Uterus (tissue), 2 donors: ENCODE measurements around the gene OXCT2.

Experiments used
- POLR2A ChIP-seq, 2 donors: fragments of 450-650 bp; IDR thresholded peaks; one replicate each; pipeline ENCODE4 v1.6.1; 2016; ENCODE audit warnings: antibody characterized with exemption in 2 of 2, mild to moderate bottlenecking in 1 of 2, moderate library complexity in 1 of 2
- TF ChIP-seq, protein P1 (sequence below), 4 experiments: fragments of 200-600 bp in 2 of 4; fragments of 450-650 bp in 2 of 4; sonication (generic) in 2 of 4; IDR thresholded peaks; one replicate each; pipeline ENCODE4 v1.5.1; 2016 to 2019; ENCODE audit warnings: antibody characterized with exemption in 4 of 4, mild to moderate bottlenecking in 2 of 4, moderate library complexity in 1 of 4

DNA sequence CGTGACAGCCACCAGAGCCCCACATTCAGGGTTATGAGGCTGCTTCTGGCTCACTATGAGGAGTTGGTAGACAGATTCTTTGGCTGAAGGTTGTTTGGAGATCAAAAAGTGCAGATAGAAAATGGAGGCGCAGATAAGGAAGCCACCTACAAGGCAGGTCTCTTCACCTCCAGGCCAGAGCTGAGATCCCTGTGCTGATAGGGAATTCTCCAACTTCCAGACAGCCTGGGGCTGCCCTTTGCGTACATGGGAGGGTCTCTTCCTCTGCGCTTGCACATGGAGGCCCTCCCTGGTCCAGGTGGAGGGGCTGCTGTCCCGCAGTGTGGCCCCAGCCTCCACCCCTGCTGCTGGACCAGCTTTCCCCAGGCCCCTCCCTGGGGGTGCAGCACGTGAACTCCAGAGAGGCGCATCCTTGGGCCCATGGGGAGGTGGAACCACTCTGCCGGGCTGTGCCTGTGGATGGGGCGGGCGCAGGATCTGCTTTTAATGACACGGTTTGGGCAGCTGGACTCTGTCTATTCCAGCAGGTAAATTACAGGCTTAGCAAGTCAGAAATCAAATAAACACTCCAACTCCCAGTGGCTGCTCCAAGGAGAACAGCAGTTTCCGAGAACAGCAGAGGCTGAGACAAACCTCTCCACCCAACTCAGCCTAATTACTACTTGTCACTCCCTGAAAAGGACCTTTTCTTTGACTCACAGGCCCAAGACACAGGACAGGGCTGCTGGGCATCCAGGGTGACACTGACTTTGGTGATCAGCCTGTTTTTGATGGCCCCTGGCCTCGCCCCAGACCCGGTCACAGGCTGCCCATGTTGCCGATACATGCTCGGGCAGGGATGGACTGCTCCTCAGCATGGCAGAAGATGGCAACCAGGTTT is 12.4 kb downstream of the OXCT2 start:
- TF ChIP-seq POLR2A (IDR thresholded peaks at IDR 0.05), result no peak
- TF ChIP-seq, protein P1, sequence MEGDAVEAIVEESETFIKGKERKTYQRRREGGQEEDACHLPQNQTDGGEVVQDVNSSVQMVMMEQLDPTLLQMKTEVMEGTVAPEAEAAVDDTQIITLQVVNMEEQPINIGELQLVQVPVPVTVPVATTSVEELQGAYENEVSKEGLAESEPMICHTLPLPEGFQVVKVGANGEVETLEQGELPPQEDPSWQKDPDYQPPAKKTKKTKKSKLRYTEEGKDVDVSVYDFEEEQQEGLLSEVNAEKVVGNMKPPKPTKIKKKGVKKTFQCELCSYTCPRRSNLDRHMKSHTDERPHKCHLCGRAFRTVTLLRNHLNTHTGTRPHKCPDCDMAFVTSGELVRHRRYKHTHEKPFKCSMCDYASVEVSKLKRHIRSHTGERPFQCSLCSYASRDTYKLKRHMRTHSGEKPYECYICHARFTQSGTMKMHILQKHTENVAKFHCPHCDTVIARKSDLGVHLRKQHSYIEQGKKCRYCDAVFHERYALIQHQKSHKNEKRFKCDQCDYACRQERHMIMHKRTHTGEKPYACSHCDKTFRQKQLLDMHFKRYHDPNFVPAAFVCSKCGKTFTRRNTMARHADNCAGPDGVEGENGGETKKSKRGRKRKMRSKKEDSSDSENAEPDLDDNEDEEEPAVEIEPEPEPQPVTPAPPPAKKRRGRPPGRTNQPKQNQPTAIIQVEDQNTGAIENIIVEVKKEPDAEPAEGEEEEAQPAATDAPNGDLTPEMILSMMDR (IDR thresholded peaks at IDR 0.05), result no peak
